Measurements from ENCODE around the gene POLH. TPM values are rescaled to one million over a fixed set of nuclear protein-coding genes. Genes with fewer than 3 reads are reported as not detected.
A peak's percentile ranks its signal among the peaks of the same experiment; 100 is the strongest.
"Not testable (repeated sequence)": the region's sequence is repeated elsewhere in the genome, so short reads cannot be mapped to it uniquely, and the experiment has no call there.

Gene POLH
- total RNA-seq: 10 to 100 TPM in 5 of 6 donors, 1 to 10 TPM in 1; 9.1 to 27.5 (median 19.8) TPM

- Histone ChIP-seq H3K4me1 (peaks cover 20 to 37% (median 31%) of the 10 kb centered on the region in 4 donors), H3K27me3 (no peaks in the 10 kb centered on the region), H3K9me3 (no peaks in the 10 kb centered on the region), H3K27ac (peak within 1 kb of the TSS; percentile 68 to 84 (median 74)), H3K4me3 (peak within 1 kb of the TSS; percentile 82 to 99 (median 92)), H3K36me3 (peaks cover 0 to 23% (median 5%) of the 10 kb centered on the region in 4 donors)
- ATAC-seq (ENCODE audit: low FRiP score in 2 of 2): peak; percentile 98 to 100
- WGBS, 2 donors: 0 to 2% methylated on average over 6 to 36 of the region's 76 CpGs
- DNase-seq: peak; percentile 94 to 98
- TF ChIP-seq CTCF (IDR thresholded peaks at IDR 0.05) (peak in 3 of 6 experiments; percentile 22 to 43 (median 27)), POLR2AphosphoS5 (IDR thresholded peaks at IDR 0.05) (peak; percentile 91 to 97), EP300 (IDR thresholded peaks at IDR 0.05) (no peak), POLR2A (IDR thresholded peaks at IDR 0.05) (peak in 3 of 4 donors; percentile 79 to 99 (median 99))
Observed at GRCh38 chr6:43575772-43576551, at the start of gene POLH, which contains the start of gene XPO5. Gene POLH (plus strand): TSS chr6:43576185. CDS start chr6:43582320, 6,135 bp downstream. Gene XPO5 (minus strand): TSS chr6:43576038. CDS start chr6:43575864, 174 bp downstream.

- H3K4me3 ChIP-seq: no peak overlapping the region
- H3K9me3 ChIP-seq: no peaks in the 10 kb centered on the region
- 86 to 100% methylated on average over 1 of the region's 1 CpG for WGBS, 2 donors
- no peaks in the 10 kb centered on the region for H3K27me3 ChIP-seq
- no peaks in the 10 kb centered on the region for H3K4me1 ChIP-seq
- TF ChIP-seq EP300 (IDR thresholded peaks at IDR 0.05) (no peak), POLR2AphosphoS5 (IDR thresholded peaks at IDR 0.05) (no peak), POLR2A (IDR thresholded peaks at IDR 0.05) (no peak), CTCF (IDR thresholded peaks at IDR 0.05) (no peak)
- H3K27ac ChIP-seq: no peak overlapping the region
- no peak for DNase-seq
- peaks cover 15 to 76% (median 45%) of the 10 kb centered on the region in 4 donors for H3K36me3 ChIP-seq
- ATAC-seq (ENCODE audit: low FRiP score in 2 of 2): no peak
Observed at GRCh38 chr6:43532201-43532600, 43.8 kb upstream of the POLH start.

- not testable (repeated sequence) for H3K27ac ChIP-seq; H3K4me1 ChIP-seq; H3K4me3 ChIP-seq; ATAC-seq (ENCODE audit: low FRiP score in 2 of 2); H3K27me3 ChIP-seq; H3K9me3 ChIP-seq
- DNase-seq: peak in 1 of 2 donors; percentile 54
- H3K36me3 ChIP-seq: peaks cover 5 to 72% (median 36%) of the 10 kb centered on the region in 4 donors
- WGBS, 2 donors: 98% methylated on average over 7 to 11 of the region's 17 CpGs
Observed at GRCh38 chr6:43538986-43539385, 37.0 kb upstream of the POLH start.

- ATAC-seq (ENCODE audit: low FRiP score in 2 of 2); H3K9me3 ChIP-seq; H3K4me3 ChIP-seq; H3K4me1 ChIP-seq; H3K27ac ChIP-seq; H3K27me3 ChIP-seq: not testable (repeated sequence)
- peak in 1 of 2 donors; percentile 78 for DNase-seq
- WGBS, 2 donors: 97 to 100% methylated on average over 13 to 20 of the region's 20 CpGs
- H3K36me3 ChIP-seq: peaks cover 5 to 76% (median 37%) of the 10 kb centered on the region in 4 donors
Observed at GRCh38 chr6:43539409-43539808, 36.6 kb upstream of the POLH start.

- no peak overlapping the region for H3K4me3 ChIP-seq
- peaks cover 6 to 80% (median 44%) of the 10 kb centered on the region in 4 donors for H3K36me3 ChIP-seq
- no peak for ATAC-seq (ENCODE audit: low FRiP score in 2 of 2)
- WGBS, 2 donors: 94 to 97% methylated on average over 5 of the region's 5 CpGs
- no peak for DNase-seq
- no peaks in the 10 kb centered on the region for H3K27me3 ChIP-seq
- no peaks in the 10 kb centered on the region for H3K9me3 ChIP-seq
- no peaks in the 10 kb centered on the region for H3K4me1 ChIP-seq
- no peak overlapping the region for H3K27ac ChIP-seq
- TF ChIP-seq POLR2A (IDR thresholded peaks at IDR 0.05): no peak
- no peak for TF ChIP-seq CTCF (IDR thresholded peaks at IDR 0.05)
- TF ChIP-seq EP300 (IDR thresholded peaks at IDR 0.05): no peak
- no peak for TF ChIP-seq POLR2AphosphoS5 (IDR thresholded peaks at IDR 0.05)
Observed at GRCh38 chr6:43540507-43540906, 35.5 kb upstream of the POLH start.
